CD4-positive, alpha-beta T cell (primary cell): ENCODE data around the gene TMCC3. TPM values are rescaled to one million over a fixed set of nuclear protein-coding genes. Genes with fewer than 3 reads are reported as not detected.

ENCODE experiments used
- ATAC-seq: fragments of 200-7000 bp; cut with Tn5 transposase; one replicate; pipeline ENCODE4 v1.10.0; 2022; ENCODE audit warnings: mild to moderate bottlenecking; ENCODE audit not compliant: poor library complexity
- CTCF ChIA-PET: fragments of 350-600 bp; sonication (Branson Sonifier 250); formaldehyde crosslinking; loops from one replicate; lab custom pipeline; 2021; ENCODE audit warnings: antibody characterized with exemption, inconsistent platforms; lab: Charles Lee
- POLR2A ChIA-PET: fragments of 350-600 bp; sonication (Branson Sonifier 250); formaldehyde crosslinking; loops from one replicate; lab custom pipeline; 2021; ENCODE audit warnings: antibody characterized with exemption, inconsistent platforms; lab: Charles Lee
- DNase-seq, 14 experiments: peaks; one replicate each; pipeline ENCODE4 v3.0.0-alpha.2; 2013 to 2020; ENCODE audit warnings: mixed read lengths in 2 of 14
- H3K27ac ChIP-seq, 2 donors: one replicate each; pipeline versions ENCODE4 v1.5.1 to v1.7.0; 2013; ENCODE audit warnings: low read length in 2 of 2, low read depth in 1 of 2, mild to moderate bottlenecking in 1 of 2
- H3K27me3 ChIP-seq, 2 experiments: 1 replicate in 1 of 2; 2 replicates in 1 of 2; pipeline versions ENCODE4 v1.6.1 to v1.7.0; 2013; ENCODE audit warnings: low read length in 2 of 2, control low read depth in 1 of 2, mild to moderate bottlenecking in 1 of 2, moderate library complexity in 1 of 2; ENCODE audit not compliant: insufficient read depth in 2 of 2, control insufficient read depth in 1 of 2
- H3K36me3 ChIP-seq: one replicate; pipeline ENCODE4 v1.6.1; 2013; ENCODE audit warnings: low read length, control low read depth; ENCODE audit not compliant: insufficient read depth
- H3K4me1 ChIP-seq: one replicate; pipeline ENCODE4 v1.6.1; 2013; ENCODE audit warnings: low read length, control low read depth; ENCODE audit not compliant: insufficient read depth
- H3K4me3 ChIP-seq: one replicate; pipeline ENCODE4 v1.5.1; 2013; ENCODE audit warnings: mild to moderate bottlenecking, low read length, moderate library complexity
- H3K9me3 ChIP-seq, 2 experiments: 1 replicate in 1 of 2; 2 replicates in 1 of 2; pipeline versions ENCODE4 v1.6.1 to v1.7.0; 2013; ENCODE audit warnings: low read length in 2 of 2, mild to moderate bottlenecking in 2 of 2, control low read depth in 1 of 2, moderate library complexity in 1 of 2; ENCODE audit not compliant: control insufficient read depth in 1 of 2, insufficient read depth in 1 of 2
- H3K27ac Mint-ChIP-seq: one replicate; pipeline ENCODE4 v1.8.0; 2020; ENCODE audit warnings: mixed read lengths
- H3K27me3 Mint-ChIP-seq: one replicate; pipeline ENCODE4 v1.8.0; 2021; ENCODE audit warnings: mixed read lengths
- H3K36me3 Mint-ChIP-seq: one replicate; pipeline ENCODE4 v1.8.0; 2021; ENCODE audit warnings: low read depth, mixed read lengths
- H3K4me1 Mint-ChIP-seq: one replicate; pipeline ENCODE4 v1.8.0; 2021; ENCODE audit warnings: low read depth, mixed read lengths
- H3K4me3 Mint-ChIP-seq: one replicate; pipeline ENCODE4 v1.8.0; 2020; ENCODE audit warnings: mild to moderate bottlenecking, mixed read lengths
- H3K9me3 Mint-ChIP-seq: one replicate; pipeline ENCODE4 v1.8.0; 2020; ENCODE audit warnings: mixed read lengths
- CTCF ChIP-seq: fragments of 200-600 bp; IDR thresholded peaks from one replicate; pipeline ENCODE4 v1.8.0; 2022; ENCODE audit warnings: antibody characterized with exemption, mild to moderate bottlenecking
- intact Hi-C, 2 experiments: fragments of 100-400 bp; cut with DNase I in 1 of 2; cut with micrococcal nuclease in 1 of 2; formaldehyde crosslinking; loops; one replicate each; pipeline versions ENCODE4 v1.15.1 to v1.9.0; 2023 to 2025; cut with DNase I, micrococcal nuclease
- total RNA-seq, 174 experiments: library from RNA in 2 of 174; stranded (reverse) in 2 of 174; gene quantifications; one replicate each; pipeline ENCODE4 v1.2.3 and lab custom pipeline; 2021 to 2026

TMCC3 gene
- total RNA-seq, 2 experiments from 2014 or later: 0.78 to 1.3 TPM

DNA sequence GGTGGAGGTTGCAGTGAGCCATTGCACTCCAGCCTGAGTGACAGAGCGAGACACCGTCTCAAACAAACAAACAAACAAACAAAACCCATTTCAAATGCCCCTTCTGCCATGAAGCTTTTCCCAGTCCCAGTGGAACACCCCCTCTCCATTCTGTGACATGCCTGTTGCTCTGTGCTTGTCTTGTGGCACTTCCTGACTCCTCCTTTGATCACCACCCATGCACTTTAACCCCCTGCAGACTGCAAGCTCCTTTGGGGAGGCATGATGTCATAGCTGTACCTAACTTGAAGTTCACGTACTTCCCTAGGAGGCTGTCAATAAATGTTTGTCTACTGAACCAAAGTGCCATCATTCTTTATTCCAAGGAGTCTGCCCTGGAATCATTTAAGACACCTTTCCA, 64.7 kb downstream of the TMCC3 start:
- H3K9me3 ChIP-seq: no peaks in the 10 kb centered on the region
- no peaks in the 10 kb centered on the region for H3K27me3 Mint-ChIP-seq
- H3K9me3 Mint-ChIP-seq: no peaks in the 10 kb centered on the region
- peak; percentile 44 for ATAC-seq
- no peaks in the 10 kb centered on the region for H3K36me3 Mint-ChIP-seq
- POLR2A ChIA-PET: no interaction called here
- H3K27me3 ChIP-seq: no peaks in the 10 kb centered on the region
- no peaks in the 10 kb centered on the region for H3K4me1 ChIP-seq
- intact Hi-C loops: no loop called here
- CTCF ChIA-PET: interaction anchor here (0.5 kb wide), 1 partner anchor 14 kb away, joined by 3 read pairs; no protein-coding TSS in a partner anchor
- H3K4me3 Mint-ChIP-seq: no peak overlapping the region
- no peak overlapping the region for H3K27ac ChIP-seq
- TF ChIP-seq CTCF: no peak
- no peak for DNase-seq
- H3K4me1 Mint-ChIP-seq: no peaks in the 10 kb centered on the region
- H3K27ac Mint-ChIP-seq: no peak overlapping the region
- H3K4me3 ChIP-seq: no peak overlapping the region
- H3K36me3 ChIP-seq: no peaks in the 10 kb centered on the region

GRCh38 chr12:94584377-94584776, 66.0 kb downstream of the TMCC3 start:
- H3K4me1 ChIP-seq: no peaks in the 10 kb centered on the region
- Mint-ChIP-seq H3K27me3 (no peaks in the 10 kb centered on the region), H3K36me3 (no peaks in the 10 kb centered on the region), H3K4me1 (no peaks in the 10 kb centered on the region), H3K9me3 (no peaks in the 10 kb centered on the region), H3K27ac (no peak overlapping the region), H3K4me3 (no peak overlapping the region)
- ATAC-seq (no peak), DNase-seq (no peak)
- H3K9me3 ChIP-seq: no peaks in the 10 kb centered on the region
- POLR2A ChIA-PET: interaction anchor here (0.6 kb wide), 1 partner anchor 105 kb away, joined by 3 read pairs; no protein-coding TSS in a partner anchor
- no peak overlapping the region for H3K4me3 ChIP-seq
- intact Hi-C loops: no loop called here
- CTCF ChIA-PET: no interaction called here
- H3K36me3 ChIP-seq: no peaks in the 10 kb centered on the region
- H3K27ac ChIP-seq: no peak overlapping the region
- no peak for TF ChIP-seq CTCF
- no peaks in the 10 kb centered on the region for H3K27me3 ChIP-seq

- no peaks in the 10 kb centered on the region for H3K27me3 ChIP-seq
- intact Hi-C loops: no loop called here
- H3K27ac Mint-ChIP-seq: no peak overlapping the region
- DNase-seq (no peak), ATAC-seq (no peak)
- H3K27me3 Mint-ChIP-seq: no peaks in the 10 kb centered on the region
- CTCF ChIA-PET: no interaction called here
- H3K36me3 ChIP-seq: no peaks in the 10 kb centered on the region
- H3K27ac ChIP-seq: no peak overlapping the region
- H3K9me3 Mint-ChIP-seq: no peaks in the 10 kb centered on the region
- H3K9me3 ChIP-seq: no peaks in the 10 kb centered on the region
- H3K4me3 Mint-ChIP-seq: no peak overlapping the region
- no peaks in the 10 kb centered on the region for H3K4me1 ChIP-seq
- H3K4me3 ChIP-seq: no peak overlapping the region
- POLR2A ChIA-PET: no interaction called here
- H3K4me1 Mint-ChIP-seq: no peaks in the 10 kb centered on the region
- H3K36me3 Mint-ChIP-seq: no peaks in the 10 kb centered on the region
- TF ChIP-seq CTCF: no peak
Measured at GRCh38 chr12:94582591-94582990, 67.8 kb downstream of the TMCC3 start.
